WTC11 (cell line): ENCODE measurements around the gene CAPN13. TPM values are rescaled to one million over a fixed set of nuclear protein-coding genes. Genes with fewer than 3 reads are reported as not detected.

Experiments
- ATAC-seq: fragments of 200-7000 bp; cut with Tn5 transposase; 2 replicates; pipeline ENCODE4 v1.10.0; 2021; ENCODE audit warnings: mild to moderate bottlenecking, moderate library complexity
- CTCF ChIA-PET: fragments of 300-600 bp; sonication (Branson Sonifier 250); formaldehyde crosslinking; loops from one replicate; lab custom pipeline; 2021; ENCODE audit warnings: antibody characterized with exemption; lab: Charles Lee
- POLR2A ChIA-PET: fragments of 350-600 bp; sonication (Branson Sonifier 250); formaldehyde crosslinking; loops from one replicate; lab custom pipeline; 2021; ENCODE audit warnings: antibody characterized with exemption; lab: Charles Lee
- DNase-seq: peaks from one replicate; pipeline ENCODE4 v3.0.0; 2021; ENCODE audit warnings: low spot score
- H3K27ac Mint-ChIP-seq: 2 replicates; pipeline ENCODE4 v1.8.0; 2021; ENCODE audit warnings: mixed read lengths
- H3K27me3 Mint-ChIP-seq: 2 replicates; pipeline ENCODE4 v1.8.0; 2021; ENCODE audit warnings: low read depth, mild to moderate bottlenecking, moderate library complexity, mixed read lengths
- H3K36me3 Mint-ChIP-seq: 2 replicates; pipeline ENCODE4 v1.8.0; 2021; ENCODE audit warnings: mixed read lengths
- H3K4me1 Mint-ChIP-seq: 2 replicates; pipeline ENCODE4 v1.8.0; 2022; ENCODE audit warnings: mixed read lengths
- H3K4me3 Mint-ChIP-seq: 2 replicates; pipeline ENCODE4 v1.8.0; 2021; ENCODE audit warnings: mild to moderate bottlenecking, moderate library complexity, mixed read lengths
- H3K9me3 Mint-ChIP-seq: 2 replicates; pipeline ENCODE4 v1.8.0; 2021; ENCODE audit warnings: mixed read lengths
- AFF4 ChIP-seq: sonication (generic); formaldehyde crosslinking; IDR thresholded peaks from 2 replicates; pipeline ENCODE4 v1.8.1; 2023; ENCODE audit warnings: mild to moderate bottlenecking, missing genetic modification reagents, borderline replicate concordance
- ATF2 ChIP-seq: sonication (generic); formaldehyde crosslinking; IDR thresholded peaks from 2 replicates; pipeline ENCODE4 v1.8.1; 2022; ENCODE audit warnings: low read depth, missing genetic modification reagents, borderline replicate concordance
- ATF6 ChIP-seq: sonication (generic); formaldehyde crosslinking; IDR thresholded peaks from 2 replicates; pipeline ENCODE4 v1.8.1; 2023; ENCODE audit warnings: mild to moderate bottlenecking, missing genetic modification reagents
- CBFB ChIP-seq: sonication (generic); formaldehyde crosslinking; IDR thresholded peaks from 2 replicates; pipeline ENCODE4 v1.8.1; 2022; ENCODE audit warnings: mild to moderate bottlenecking, low read depth, missing genetic modification reagents
- ELF4 ChIP-seq: sonication (generic); formaldehyde crosslinking; IDR thresholded peaks from 2 replicates; pipeline ENCODE4 v1.8.1; 2022; ENCODE audit warnings: low read depth, mild to moderate bottlenecking, moderate library complexity, missing genetic modification reagents
- EMX1 ChIP-seq: fragments of 250-450 bp; sonication (Bioruptor Pico); IDR thresholded peaks from 2 replicates; pipeline ENCODE4 v1.8.0; 2021; ENCODE audit warnings: mild to moderate bottlenecking
- ESRRA ChIP-seq: sonication (generic); formaldehyde crosslinking; IDR thresholded peaks from 2 replicates; pipeline ENCODE4 v1.8.1; 2022; ENCODE audit warnings: mild to moderate bottlenecking, missing genetic modification reagents, borderline replicate concordance
- FOXK1 ChIP-seq: sonication (generic); formaldehyde crosslinking; IDR thresholded peaks from 2 replicates; pipeline ENCODE4 v1.8.0; 2022; ENCODE audit warnings: mild to moderate bottlenecking, moderate library complexity, missing genetic modification reagents
- MYBL2 ChIP-seq: sonication (generic); formaldehyde crosslinking; IDR thresholded peaks from 2 replicates; pipeline ENCODE4 v1.8.1; 2023; ENCODE audit warnings: mild to moderate bottlenecking, moderate library complexity, missing genetic modification reagents
- NFYB ChIP-seq: sonication (generic); formaldehyde crosslinking; conservative IDR thresholded peaks from 2 replicates; pipeline ENCODE4 v1.8.0; 2022; ENCODE audit warnings: low read depth, missing genetic modification reagents
- SMAD3 ChIP-seq: sonication (generic); formaldehyde crosslinking; IDR thresholded peaks from 2 replicates; pipeline ENCODE4 v1.8.0; 2022; ENCODE audit warnings: missing genetic modification reagents, mild to moderate bottlenecking, borderline replicate concordance
- STAT6 ChIP-seq: sonication (generic); formaldehyde crosslinking; conservative IDR thresholded peaks from 2 replicates; pipeline ENCODE4 v1.8.1; 2023; ENCODE audit warnings: mild to moderate bottlenecking, low read depth, missing genetic modification reagents, moderate library complexity
- ZNF121 ChIP-seq: sonication (generic); formaldehyde crosslinking; IDR thresholded peaks from 2 replicates; pipeline ENCODE4 v1.8.0; 2023; ENCODE audit warnings: missing genetic modification reagents
- ZNF317 ChIP-seq: sonication (generic); formaldehyde crosslinking; IDR thresholded peaks from 2 replicates; pipeline ENCODE4 v1.8.1; 2023; ENCODE audit warnings: low read depth, mild to moderate bottlenecking, moderate library complexity, missing genetic modification reagents, borderline replicate concordance
- ZNF532 ChIP-seq: fragments of 250-450 bp; sonication (Bioruptor Pico); IDR thresholded peaks from 2 replicates; pipeline ENCODE4 v1.9.0; 2021; ENCODE audit warnings: mild to moderate bottlenecking, borderline replicate concordance
- ZNF671 ChIP-seq: fragments of 250-450 bp; sonication (Bioruptor Pico); IDR thresholded peaks from 2 replicates; pipeline ENCODE4 v1.8.0; 2021; ENCODE audit warnings: mild to moderate bottlenecking
- total RNA-seq: library from RNA; stranded (reverse); gene quantifications from 3 replicates; pipeline ENCODE4 v1.2.3, GENCODE V29; 2021

CAPN13 gene
- total RNA-seq, 1 experiment from 2014 or later = 1.7 TPM

GRCh38 chr2:30790879-30791278, 16.4 kb downstream of the CAPN13 start:
- no peaks in the 10 kb centered on the region for H3K9me3 Mint-ChIP-seq
- H3K27me3 Mint-ChIP-seq = no peaks in the 10 kb centered on the region
- POLR2A ChIA-PET = no interaction called here
- TF ChIP-seq ATF2 (CRISPR knock-in tag) (no peak), EMX1 (CRISPR knock-in tag) (no peak), ATF6 (no peak), ZNF317 (CRISPR knock-in tag) (no peak), ZNF532 (CRISPR knock-in tag) (no peak), ZNF121 (CRISPR knock-in tag) (no peak), FOXK1 (no peak), ZNF671 (CRISPR knock-in tag) (no peak), NFYB (no peak), SMAD3 (CRISPR knock-in tag) (no peak), ELF4 (no peak)
- no peak for DNase-seq
- H3K27ac Mint-ChIP-seq = no peak overlapping the region
- H3K4me3 Mint-ChIP-seq = no peak overlapping the region
- H3K4me1 Mint-ChIP-seq = peaks cover 9% of the 10 kb centered on the region
- no peak for ATAC-seq
- CTCF ChIA-PET = interaction anchor here (1.2 kb wide), 1 partner anchor 79 kb away, joined by 4 read pairs; no protein-coding TSS in a partner anchor
- no peaks in the 10 kb centered on the region for H3K36me3 Mint-ChIP-seq

- Mint-ChIP-seq H3K27ac (no peak overlapping the region), H3K4me3 (no peak overlapping the region), H3K9me3 (no peaks in the 10 kb centered on the region), H3K27me3 (no peaks in the 10 kb centered on the region), H3K36me3 (no peaks in the 10 kb centered on the region), H3K4me1 (peaks cover 9% of the 10 kb centered on the region)
- ChIA-PET POLR2A (interaction anchor here (1.1 kb wide), 1 partner anchor 9 kb away, joined by 3 read pairs; no protein-coding TSS in a partner anchor), CTCF (interaction anchor here (0.6 to 1.2 kb wide), 3 partner anchors 73 to 104 kb away, joined by 4 to 5 read pairs (median 4); no protein-coding TSS in a partner anchor)
- ATAC-seq (peak; percentile 89), DNase-seq (no peak)
- no peak for TF ChIP-seq CBFB (CRISPR knock-in tag)
- TF ChIP-seq, all 79 proteins: peak for 0
Measured at GRCh38 chr2:30789670-30790210, 17.5 kb downstream of the CAPN13 start.

- Mint-ChIP-seq H3K27me3 (no peaks in the 10 kb centered on the region), H3K27ac (no peak overlapping the region), H3K4me3 (no peak overlapping the region), H3K4me1 (peaks cover 9% of the 10 kb centered on the region), H3K36me3 (no peaks in the 10 kb centered on the region), H3K9me3 (no peaks in the 10 kb centered on the region)
- DNase-seq = no peak
- ATAC-seq = no peak
- POLR2A ChIA-PET = interaction anchor here (1.0 kb wide), 1 partner anchor 12 kb away, joined by 3 read pairs; no protein-coding TSS in a partner anchor
- CTCF ChIA-PET = interaction anchor here (1.6 kb wide), 1 partner anchor 75 kb away, joined by 4 read pairs; no protein-coding TSS in a partner anchor
- TF ChIP-seq STAT6 (CRISPR knock-in tag) = no peak
- no peak for TF ChIP-seq AFF4
- no peak for TF ChIP-seq ESRRA (CRISPR knock-in tag)
- TF ChIP-seq MYBL2 (CRISPR knock-in tag) = no peak
Measured at GRCh38 chr2:30786923-30787685, 20.1 kb downstream of the CAPN13 start.
